SK-N-SH treated with all-trans-retinoic acid at 6 μM for 48 hours (cell line): ENCODE results near the gene HBS1L.

Experiments
- ATAC-seq: fragments of 200-7000 bp; cut with Tn5 transposase; 3 replicates; pipeline ENCODE4 v1.9.1; 2020; ENCODE audit warnings: mild to moderate bottlenecking, moderate library complexity
- ARNTL ChIP-seq: fragments of 450-650 bp; formaldehyde crosslinking; IDR thresholded peaks from 2 replicates; pipeline ENCODE4 v1.5.0; 2020; ENCODE audit warnings: low read depth, mild to moderate bottlenecking, moderate library complexity, borderline replicate concordance
- BACH2 ChIP-seq: fragments of 250-450 bp; sonication (Bioruptor Pico); IDR thresholded peaks from 2 replicates; pipeline ENCODE4 v1.9.0; 2021; ENCODE audit warnings: mild to moderate bottlenecking, borderline replicate concordance
- CREB5 ChIP-seq: fragments of 250-450 bp; sonication (Bioruptor Pico); IDR thresholded peaks from 2 replicates; pipeline ENCODE4 v1.5.1; 2020; ENCODE audit warnings: low read depth, mild to moderate bottlenecking, moderate library complexity
- CSDC2 ChIP-seq: fragments of 250-450 bp; sonication (Bioruptor Pico); IDR thresholded peaks from 2 replicates; pipeline ENCODE4 v1.5.0; 2020; ENCODE audit warnings: mild to moderate bottlenecking, moderate library complexity
- CSRNP3 ChIP-seq: fragments of 250-450 bp; sonication (Bioruptor Pico); IDR thresholded peaks from 2 replicates; pipeline ENCODE4 v1.5.1; 2021; ENCODE audit warnings: mild to moderate bottlenecking, moderate library complexity
- ESRRG ChIP-seq: fragments of 250-450 bp; sonication (Bioruptor Pico); IDR thresholded peaks from 2 replicates; pipeline ENCODE4 v1.6.1; 2021; ENCODE audit warnings: mild to moderate bottlenecking
- ISL1 ChIP-seq: fragments of 250-450 bp; sonication (Bioruptor Pico); IDR thresholded peaks from 2 replicates; pipeline ENCODE4 v2.1.2; 2022; ENCODE audit warnings: mild to moderate bottlenecking, moderate library complexity
- PPARA ChIP-seq: fragments of 250-450 bp; sonication (Bioruptor Pico); IDR thresholded peaks from 2 replicates; pipeline ENCODE4 v1.5.0; 2020; ENCODE audit warnings: mild to moderate bottlenecking, borderline replicate concordance
- RARB ChIP-seq: fragments of 250-450 bp; sonication (Bioruptor Pico); IDR thresholded peaks from 2 replicates; pipeline ENCODE4 v1.8.0; 2021; ENCODE audit warnings: mild to moderate bottlenecking, moderate library complexity
- SNAI2 ChIP-seq: fragments of 250-450 bp; sonication (Bioruptor Pico); IDR thresholded peaks from 2 replicates; pipeline ENCODE4 v1.5.0; 2020; ENCODE audit warnings: mild to moderate bottlenecking, moderate library complexity
- TCF4 ChIP-seq: fragments of 250-450 bp; sonication (Bioruptor Pico); IDR thresholded peaks from 2 replicates; pipeline ENCODE4 v1.8.0; 2021; ENCODE audit warnings: mild to moderate bottlenecking, moderate library complexity, borderline replicate concordance
- TOX ChIP-seq: fragments of 250-450 bp; sonication (Bioruptor Pico); IDR thresholded peaks from 2 replicates; pipeline ENCODE4 v1.8.0; 2021; ENCODE audit warnings: mild to moderate bottlenecking, moderate library complexity, borderline replicate concordance
- TSHZ2 ChIP-seq: fragments of 250-450 bp; sonication (Bioruptor Pico); IDR thresholded peaks from 2 replicates; pipeline ENCODE4 v1.5.0; 2020; ENCODE audit warnings: mild to moderate bottlenecking, moderate library complexity
- ZC3H10 ChIP-seq: fragments of 250-450 bp; sonication (Bioruptor Pico); IDR thresholded peaks from 2 replicates; pipeline ENCODE4 v1.5.1; 2021; ENCODE audit warnings: mild to moderate bottlenecking, moderate library complexity
- ZFP3 ChIP-seq: fragments of 250-450 bp; sonication (Bioruptor Pico); IDR thresholded peaks from 2 replicates; pipeline ENCODE4 v1.5.0; 2020; ENCODE audit warnings: mild to moderate bottlenecking, moderate library complexity
- ZFP30 ChIP-seq: fragments of 450-650 bp; formaldehyde crosslinking; IDR thresholded peaks from 2 replicates; pipeline ENCODE4 v1.5.0; 2022; ENCODE audit warnings: mild to moderate bottlenecking, moderate library complexity
- ZNF70 ChIP-seq: fragments of 450-650 bp; formaldehyde crosslinking; IDR thresholded peaks from 2 replicates; pipeline ENCODE4 v1.5.0; 2020; ENCODE audit warnings: mild to moderate bottlenecking, moderate library complexity
- ZNF8 ChIP-seq: fragments of 450-650 bp; formaldehyde crosslinking; IDR thresholded peaks from 2 replicates; pipeline ENCODE4 v1.5.0; 2020; ENCODE audit warnings: mild to moderate bottlenecking, moderate library complexity
- TF ChIP-seq, protein P1 (sequence below): fragments of 250-450 bp; sonication (Bioruptor Pico); IDR thresholded peaks from 2 replicates; pipeline ENCODE4 v1.8.0; 2021; ENCODE audit warnings: low read depth, mild to moderate bottlenecking, moderate library complexity, borderline replicate concordance

HBS1L gene

DNA sequence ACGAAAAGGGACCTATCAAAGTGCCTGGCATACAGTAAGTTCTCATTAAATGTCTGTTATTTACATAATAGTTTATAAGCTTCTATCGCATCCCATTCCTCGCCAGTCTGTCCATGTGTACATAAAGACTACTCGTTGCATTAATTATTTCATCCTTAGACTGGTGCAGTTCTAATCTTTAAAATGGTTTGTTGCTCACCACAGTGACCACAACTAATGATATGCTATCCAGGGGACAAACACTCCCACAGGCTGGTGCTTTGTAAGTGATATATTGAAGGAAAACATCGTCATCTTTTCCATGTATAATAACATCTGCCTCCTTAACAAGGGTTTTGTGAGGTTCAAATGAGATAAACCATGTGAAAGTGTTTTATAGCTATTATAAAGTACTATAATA is 39.0 kb upstream of the HBS1L start:
- TF ChIP-seq CSRNP3 (no peak), CSDC2 (CRISPR knock-in tag) (no peak), TSHZ2 (CRISPR knock-in tag) (no peak), ZFP3 (no peak), SNAI2 (CRISPR knock-in tag) (no peak), PPARA (no peak), ZC3H10 (CRISPR knock-in tag) (no peak), CREB5 (CRISPR knock-in tag) (no peak), RARB (CRISPR knock-in tag) (no peak), TCF4 (CRISPR knock-in tag) (no peak), ARNTL (CRISPR knock-in tag) (no peak), ZNF70 (CRISPR knock-in tag) (no peak), ISL1 (no peak), ZNF8 (CRISPR knock-in tag) (no peak), ZFP30 (CRISPR knock-in tag) (no peak), ESRRG (CRISPR knock-in tag) (no peak)
- TF ChIP-seq, protein P1, sequence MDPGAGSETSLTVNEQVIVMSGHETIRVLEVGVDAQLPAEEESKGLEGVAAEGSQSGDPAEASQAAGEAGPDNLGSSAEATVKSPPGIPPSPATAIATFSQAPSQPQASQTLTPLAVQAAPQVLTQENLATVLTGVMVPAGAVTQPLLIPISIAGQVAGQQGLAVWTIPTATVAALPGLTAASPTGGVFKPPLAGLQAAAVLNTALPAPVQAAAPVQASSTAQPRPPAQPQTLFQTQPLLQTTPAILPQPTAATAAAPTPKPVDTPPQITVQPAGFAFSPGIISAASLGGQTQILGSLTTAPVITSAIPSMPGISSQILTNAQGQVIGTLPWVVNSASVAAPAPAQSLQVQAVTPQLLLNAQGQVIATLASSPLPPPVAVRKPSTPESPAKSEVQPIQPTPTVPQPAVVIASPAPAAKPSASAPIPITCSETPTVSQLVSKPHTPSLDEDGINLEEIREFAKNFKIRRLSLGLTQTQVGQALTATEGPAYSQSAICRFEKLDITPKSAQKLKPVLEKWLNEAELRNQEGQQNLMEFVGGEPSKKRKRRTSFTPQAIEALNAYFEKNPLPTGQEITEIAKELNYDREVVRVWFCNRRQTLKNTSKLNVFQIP = no peak

GRCh38 chr6:135092724-135093123 is 38.1 kb upstream of the HBS1L start:
- TF ChIP-seq ZC3H10 (CRISPR knock-in tag) = no peak
- no peak for TF ChIP-seq BACH2 (CRISPR knock-in tag)
- no peak for TF ChIP-seq CSDC2 (CRISPR knock-in tag)
- TF ChIP-seq, all 23 proteins: peak for 0
- ATAC-seq = no peak

More for the DNA sequence above, 39.0 kb upstream of the HBS1L start:
- no peak for ATAC-seq

GRCh38 chr6:135090819-135091218 is 36.2 kb upstream of the HBS1L start:
- no peak for ATAC-seq
- TF ChIP-seq ZNF8 (CRISPR knock-in tag) (no peak), CREB5 (CRISPR knock-in tag) (no peak), RARB (CRISPR knock-in tag) (no peak), BACH2 (CRISPR knock-in tag) (no peak), TOX (no peak), SNAI2 (CRISPR knock-in tag) (no peak)

DNA sequence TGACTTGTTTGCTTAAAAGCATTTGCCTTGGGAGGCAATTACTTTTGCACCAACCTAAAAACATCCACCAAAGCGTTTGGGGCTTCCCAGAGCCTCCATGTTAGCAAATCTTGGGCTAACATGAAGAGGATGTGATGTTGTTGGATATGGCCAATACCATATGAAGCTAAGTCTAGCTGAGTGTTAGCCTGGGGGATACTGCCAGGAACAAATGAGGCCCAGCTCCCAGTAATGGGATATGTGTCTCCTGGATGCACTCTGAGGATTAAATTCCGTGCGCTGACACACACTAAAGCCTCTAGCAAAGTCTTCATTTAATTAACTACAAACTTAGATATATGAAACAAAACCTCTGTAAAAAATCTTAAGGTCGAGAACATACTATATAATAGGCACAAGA is 35.3 kb upstream of the HBS1L start:
- ATAC-seq = no peak
- TF ChIP-seq BACH2 (CRISPR knock-in tag) = no peak
- no peak for TF ChIP-seq TSHZ2 (CRISPR knock-in tag)
